Kidney glomerular epithelial cell (primary cell): ENCODE measurements around the gene POU5F1.

Experiments
- DNase-seq: peaks from one replicate; lab custom pipeline; 2025; lab: John Stamatoyannopoulos, UW

Gene POU5F1

GRCh38 chr6:31114970-31115849, 55.3 kb downstream of the POU5F1 start:
- peak; percentile 45 for DNase-seq

GRCh38 chr6:31114541-31114878, 56.0 kb downstream of the POU5F1 start, which contains the start of gene PSORS1C1:
Gene PSORS1C1 (plus strand): TSS chr6:31114800. CDS start chr6:31129633, 14,833 bp downstream.
- DNase-seq, result peak; percentile 94
